ENCODE data around the gene FGF11. TPM values are rescaled to one million over a fixed set of nuclear protein-coding genes. Genes with fewer than 3 reads are reported as not detected.

FGF11 gene
- total and polyA plus RNA-seq, 2 of the 4 experiments (the other 2 are of a cell fraction), result 0.18 to 1.1 TPM

- Histone ChIP-seq H2AFZ (replicated peaks; ENCODE audit: low read length, poor library complexity) (peak overlapping the region; percentile 100), H3K4ac (ENCODE audit: low read depth, low read length) (peak overlapping the region; percentile 86), H4K8ac (ENCODE audit: low read depth in 2 of 2, low read length in 2 of 2) (peak overlapping the region; percentile 63 to 90; a peak in 3 of 4 replicates), H3K4me2 (ENCODE audit: low read depth, low read length) (peak overlapping the region; percentile 95), H2AK5ac (ENCODE audit: low read depth, low read length) (no peak overlapping the region), H4K20me1 (ENCODE audit: insufficient read depth, low read length) (peaks cover 7% of the 10 kb centered on the region), H2AK9ac (replicated peaks; ENCODE audit: low read depth, low read length, poor library complexity) (peak overlapping the region; percentile 97), H4K5ac (ENCODE audit: low read depth, low read length) (no peak overlapping the region), H2BK120ac (ENCODE audit: low read depth, low read length) (0 out of 2 replicates have a peak overlapping the region, but pooled peaks have one; percentile 55), H3K56ac (ENCODE audit: extremely low read depth, insufficient read depth, low read length) (peak overlapping the region; percentile 64; the same call in 1 of the 2 replicates), H3K18ac (ENCODE audit: low read depth, low read length) (no peak overlapping the region), H3K9me3 (ENCODE audit: control insufficient read depth, insufficient read depth, low read length) (no peaks in the 10 kb centered on the region), H3K9ac (ENCODE audit: low read depth, low read length) (peak overlapping the region; percentile 84), H3K36me3 (ENCODE audit: control insufficient read depth, insufficient read depth, low read length) (peaks cover 2% of the 10 kb centered on the region; the same call in 1 of the 2 replicates), H3K4me3 (ENCODE audit: insufficient read depth, low read depth, low read length) (peak overlapping the region; percentile 64), H3K79me1 (ENCODE audit: low read depth in 1 of 2, low read length in 2 of 2) (peaks cover 11 to 51% of the 10 kb centered on the region in 2 experiments), H3K9me1 (ENCODE audit: insufficient read depth, low read length) (no peaks in the 10 kb centered on the region), H3K27ac (ENCODE audit: insufficient read depth, low read length) (peak overlapping the region; percentile 75), H2BK5ac (ENCODE audit: low read depth, low read length, poor library complexity, severe bottlenecking) (peak overlapping the region; percentile 61), H4K91ac (ENCODE audit: insufficient read depth, low read depth, low read length) (peak overlapping the region; percentile 80), H2BK20ac (ENCODE audit: low read depth, low read length) (no peak overlapping the region), H3K14ac (replicated peaks; ENCODE audit: low read depth, low read length) (peak overlapping the region; percentile 94), H3K4me1 (ENCODE audit: control insufficient read depth, insufficient read depth, low read length) (peaks cover 9% of the 10 kb centered on the region), H3K27me3 (ENCODE audit: control insufficient read depth, insufficient read depth, low read length) (no peaks in the 10 kb centered on the region), H2BK15ac (ENCODE audit: low read depth, low read length) (no peak overlapping the region), H3K23ac (ENCODE audit: low read depth, low read length) (peak overlapping the region; percentile 67; the same call in 1 of the 2 replicates)
- intact Hi-C loops (cut with micrococcal nuclease) (no loop called here), dilution Hi-C loops (cut with HindIII; ENCODE audit: low sequenced_read_pairs, unreplicated experiment) (no loop called here), in situ Hi-C loops (cut with MboI; ENCODE audit: low sequenced_read_pairs) (no loop called here)
- TF ChIP-seq MAZ (IDR thresholded peaks at IDR 0.05; ENCODE audit: borderline replicate concordance, low read depth, low read length) (no peak), CTCF (conservative IDR thresholded peaks at IDR 0.05; ENCODE audit: low read depth, low read length) (no peak), SMC3 (IDR thresholded peaks at IDR 0.05; ENCODE audit: low read depth, low read length) (no peak), RCOR1 (IDR thresholded peaks at IDR 0.05; ENCODE audit: insufficient replicate concordance, low read length) (no peak), FOS (IDR thresholded peaks at IDR 0.05; ENCODE audit: low read depth, low read length) (no peak)
- DNase-seq, result no peak
- POLR2A ChIA-PET (ENCODE audit: unreplicated experiment), result interaction anchor here (0.6 to 1.7 kb wide), 8 partner anchors 9 to 1940 kb away, joined by 3 to 9 read pairs (median 4); partner anchors contain the start of gene PLSCR3
- peak; percentile 45 for ATAC-seq (ENCODE audit: low read depth)
- no CpG with 5 or more reads among the region's 13 CpGs for WGBS, 2 experiments (ENCODE audit: extremely low coverage in 2 of 2, insufficient read length in 1 of 2)
- BruUV-seq (replicated peaks), result no TSS peak
- CTCF ChIA-PET, result interaction anchor here (0.8 kb wide), 1 partner anchor 32 kb away, joined by 4 read pairs; the partner anchor contains the start of gene TMEM102
Observed at GRCh38 chr17:7403727-7403976, 35.7 kb upstream of the FGF11 start.
